DMS53 treated with DMSO at 0.1 percent for 48 hours (cell line): ENCODE results near the gene C13orf46.

Source experiments
- DNase-seq: peaks from one replicate; lab custom pipeline; 2025; ENCODE audit not compliant: unreplicated experiment; lab: John Stamatoyannopoulos, UW

Gene C13orf46

GRCh38 chr13:114010401-114011101 is 36.7 kb upstream of the C13orf46 start:
- no peak for DNase-seq

- no peak for DNase-seq
These were observed 35.9 kb upstream of the C13orf46 start for GRCh38 chr13:114009590-114010400.

GRCh38 chr13:114008964-114009589 is 35.2 kb upstream of the C13orf46 start:
- DNase-seq = no peak

GRCh38 chr13:114007566-114007965 is 33.7 kb upstream of the C13orf46 start:
- no peak for DNase-seq

DNA sequence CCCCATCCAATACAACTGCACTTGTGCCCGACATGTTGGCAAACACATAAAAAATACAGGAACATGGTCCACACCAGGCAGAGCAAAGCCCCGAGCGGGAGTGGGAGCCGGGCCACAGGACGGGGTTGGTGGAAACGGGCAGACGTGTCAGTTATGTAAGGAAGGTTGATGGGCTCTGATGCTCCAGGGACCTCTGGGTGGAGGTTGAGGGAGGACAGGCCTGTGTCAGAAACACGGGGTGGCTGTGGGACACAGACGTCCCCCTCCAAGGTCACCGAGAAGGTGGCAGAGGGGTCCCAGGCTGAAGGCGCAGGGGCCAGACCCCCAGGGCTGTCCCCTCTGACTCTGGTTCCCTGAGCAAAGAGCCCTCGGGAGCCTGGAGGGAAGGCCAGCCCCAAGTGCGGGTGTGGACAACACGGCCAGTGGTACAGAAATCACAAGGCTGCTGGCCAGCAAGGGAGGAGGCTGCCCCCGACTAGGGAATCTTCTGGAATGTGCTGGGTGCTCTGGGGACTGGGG is 31.4 kb upstream of the C13orf46 start:
- no peak for DNase-seq

GRCh38 chr13:114004420-114005205 is 30.7 kb upstream of the C13orf46 start:
- DNase-seq = no peak

GRCh38 chr13:114002771-114003321 is 29.0 kb upstream of the C13orf46 start:
- no peak for DNase-seq

DNA sequence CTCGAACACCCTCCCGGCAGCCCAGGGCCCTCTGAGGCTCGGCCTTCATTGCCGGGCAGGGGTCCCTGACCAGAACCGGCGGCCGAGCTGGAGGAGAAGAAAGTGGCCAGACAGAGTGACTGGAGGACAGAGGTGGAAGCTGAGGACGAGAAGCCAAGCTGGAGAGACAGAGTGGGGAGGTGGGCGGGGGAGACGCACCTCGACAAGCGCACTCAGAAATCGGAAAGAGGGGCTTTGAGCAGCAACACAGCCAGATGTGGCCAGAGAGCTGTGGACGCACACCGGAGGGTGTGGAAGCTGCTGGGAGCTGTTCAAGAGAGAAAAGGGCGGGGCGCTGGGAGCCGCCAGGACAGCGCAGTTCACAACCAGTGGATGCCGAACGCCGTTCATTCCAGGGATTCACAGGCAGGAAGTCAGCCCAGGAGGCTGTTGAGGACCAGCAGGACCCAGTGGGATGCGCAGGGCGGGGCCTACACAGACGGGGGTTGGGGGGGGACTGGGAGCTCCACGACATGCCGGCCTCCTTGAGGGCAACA is 28.2 kb upstream of the C13orf46 start:
- no peak for DNase-seq

DNA sequence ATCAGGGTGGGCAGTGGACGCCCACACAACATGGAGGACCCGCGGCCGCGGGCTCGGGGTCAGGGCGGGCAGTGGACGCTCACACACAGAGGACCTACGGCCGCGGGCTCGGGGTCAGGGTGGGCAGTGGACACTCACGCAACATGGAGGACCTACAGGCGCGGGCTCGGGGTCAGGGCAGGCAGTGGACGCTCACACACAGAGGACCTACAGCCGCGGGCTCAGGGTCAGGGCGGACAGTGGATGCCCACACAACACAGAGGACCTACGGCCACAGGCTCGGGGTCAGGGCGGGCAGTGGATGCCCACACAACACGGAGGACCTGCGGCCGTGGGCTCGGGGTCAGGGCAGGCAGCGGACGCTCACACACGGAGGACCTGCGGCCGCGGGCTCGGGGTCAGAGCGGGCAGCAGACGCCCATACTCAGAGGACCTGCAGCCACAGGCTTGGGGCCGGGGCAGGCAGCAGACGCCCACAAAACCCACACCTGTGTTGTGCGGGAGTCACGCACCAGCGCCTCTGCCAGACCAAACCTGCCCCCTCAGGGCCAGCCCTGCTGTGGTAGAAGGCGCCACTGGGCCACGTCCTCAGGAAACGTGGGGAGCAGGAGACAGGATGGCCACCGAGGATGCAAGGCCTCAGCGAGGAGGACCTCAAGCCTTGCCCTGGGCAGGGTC is 27.6 kb upstream of the C13orf46 start:
- no peak for DNase-seq

DNA sequence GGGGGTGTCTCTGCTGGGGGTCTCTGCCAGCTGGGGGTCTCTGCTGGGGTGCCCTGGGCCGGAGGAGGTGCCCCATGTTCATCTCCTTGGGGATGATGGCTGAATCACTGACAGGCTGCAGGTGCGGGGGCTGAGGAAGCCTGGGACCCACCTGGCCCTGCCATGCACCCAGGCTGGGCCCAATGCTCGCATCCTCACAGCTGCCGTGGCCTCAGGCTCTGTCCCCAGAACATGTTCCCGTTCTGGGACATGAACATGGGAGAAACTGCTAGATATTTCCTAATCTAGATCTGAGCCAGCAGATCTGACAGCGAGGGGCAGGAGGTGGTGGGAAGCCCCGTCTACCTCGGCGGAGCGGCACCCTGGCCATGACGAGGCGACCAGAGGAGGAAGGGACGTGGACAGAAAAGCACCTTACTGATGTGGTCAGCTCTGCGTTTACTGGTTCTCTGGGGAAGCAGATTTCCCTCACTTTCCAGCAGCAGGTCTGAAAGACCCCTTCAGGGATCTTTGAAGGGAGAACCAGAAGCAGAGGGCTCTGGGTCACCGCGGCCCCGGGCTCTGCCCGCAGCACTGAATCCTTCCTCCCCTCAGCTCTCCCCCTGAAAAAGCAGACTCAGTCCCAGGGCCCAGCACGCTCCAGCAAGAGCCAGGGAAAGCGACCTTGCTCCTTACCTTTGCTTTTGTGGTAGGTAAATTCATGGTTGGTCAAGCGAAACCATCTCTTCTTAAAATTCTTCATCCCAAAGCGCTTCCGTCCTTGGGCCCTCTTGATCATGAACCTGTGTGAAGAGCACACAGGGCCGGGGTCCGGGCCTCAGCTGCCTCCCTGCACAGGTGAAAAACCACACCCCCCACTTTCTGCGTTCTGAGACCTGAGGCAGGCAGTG is 26.5 kb upstream of the C13orf46 start:
- no peak for DNase-seq

GRCh38 chr13:113999618-113999910 is 25.7 kb upstream of the C13orf46 start:
- DNase-seq = no peak

DNA sequence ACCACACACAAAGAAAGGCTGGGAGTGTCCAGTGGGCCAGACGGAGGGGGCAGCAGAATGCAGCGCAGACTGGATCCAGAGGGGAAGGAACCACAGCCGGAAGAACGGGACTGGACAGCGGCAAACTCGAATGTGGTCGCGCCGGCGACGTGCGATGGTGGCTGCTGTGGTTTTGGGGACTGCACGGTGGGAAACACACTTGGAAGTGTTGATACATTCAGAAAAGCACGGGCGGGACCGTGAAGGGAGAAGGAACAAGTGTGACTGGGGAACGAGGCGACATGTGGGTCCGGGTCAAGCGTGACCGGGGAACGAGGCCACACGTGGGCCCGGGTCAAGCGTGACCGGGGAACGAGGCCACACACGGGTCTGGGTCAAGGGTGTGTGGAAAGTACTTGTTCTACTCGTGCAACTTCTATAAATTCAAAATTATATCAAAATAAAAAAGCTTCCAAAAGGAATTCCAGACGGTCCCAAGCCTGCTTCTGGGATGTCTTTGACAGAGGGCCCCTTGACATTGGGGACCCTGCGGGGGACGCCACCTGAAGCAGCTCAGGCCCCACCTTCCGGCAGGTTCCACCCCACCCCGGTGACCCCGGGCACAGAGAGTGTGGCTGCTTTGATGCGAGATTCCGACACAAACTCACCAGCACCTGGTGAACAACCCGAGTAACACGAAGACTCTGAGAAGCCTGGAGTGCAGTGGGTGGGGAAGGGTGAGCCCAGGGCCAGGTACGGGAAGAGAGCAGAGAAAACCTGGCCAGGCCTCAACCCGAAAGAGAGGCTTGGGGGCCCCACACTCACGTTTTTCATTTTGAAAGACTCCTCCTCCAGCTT is 25.1 kb upstream of the C13orf46 start:
- no peak for DNase-seq

- DNase-seq = no peak
These were observed 24.2 kb upstream of the C13orf46 start for GRCh38 chr13:113997845-113998751.

DNA sequence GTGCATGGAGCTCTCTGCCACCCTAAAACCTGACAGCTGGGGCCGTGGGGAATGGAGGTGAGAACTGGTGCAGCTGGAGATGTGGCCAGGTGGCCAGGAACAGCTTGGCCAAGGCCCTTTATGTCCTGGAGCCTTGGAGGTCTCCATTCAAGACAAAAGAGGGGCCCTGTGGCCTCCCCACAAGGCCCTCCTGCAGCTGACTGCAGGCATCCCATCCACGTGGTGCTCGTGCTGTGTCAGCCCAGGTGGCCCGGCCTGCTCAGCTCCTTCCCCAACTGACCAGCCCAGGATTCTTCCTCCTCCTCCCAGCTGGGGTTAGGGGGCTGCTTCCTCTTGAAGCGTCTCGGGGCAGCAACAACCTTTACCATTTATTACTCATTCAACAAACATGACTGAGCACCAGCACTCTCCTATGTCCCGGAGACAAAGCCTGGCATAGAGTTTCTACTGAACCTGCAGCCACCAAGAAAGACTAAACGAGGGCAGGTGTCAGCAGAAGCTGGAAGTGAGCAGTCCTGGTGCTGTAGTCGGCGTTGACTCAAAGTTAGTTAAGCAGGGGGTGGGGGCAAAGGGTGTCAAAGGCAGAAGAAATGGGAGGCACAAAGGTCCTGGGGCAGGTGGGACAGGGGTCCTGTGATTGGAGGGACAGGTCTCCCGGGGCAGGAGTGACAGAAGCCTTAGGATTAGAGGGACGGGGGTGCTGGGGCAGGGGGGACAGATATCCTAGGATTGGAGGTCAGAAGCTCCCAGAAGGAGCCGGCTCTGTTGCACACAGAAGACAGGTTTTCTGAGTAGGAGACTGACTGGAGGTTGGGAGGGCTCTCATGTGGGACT is 23.3 kb upstream of the C13orf46 start:
- no peak for DNase-seq

DNA sequence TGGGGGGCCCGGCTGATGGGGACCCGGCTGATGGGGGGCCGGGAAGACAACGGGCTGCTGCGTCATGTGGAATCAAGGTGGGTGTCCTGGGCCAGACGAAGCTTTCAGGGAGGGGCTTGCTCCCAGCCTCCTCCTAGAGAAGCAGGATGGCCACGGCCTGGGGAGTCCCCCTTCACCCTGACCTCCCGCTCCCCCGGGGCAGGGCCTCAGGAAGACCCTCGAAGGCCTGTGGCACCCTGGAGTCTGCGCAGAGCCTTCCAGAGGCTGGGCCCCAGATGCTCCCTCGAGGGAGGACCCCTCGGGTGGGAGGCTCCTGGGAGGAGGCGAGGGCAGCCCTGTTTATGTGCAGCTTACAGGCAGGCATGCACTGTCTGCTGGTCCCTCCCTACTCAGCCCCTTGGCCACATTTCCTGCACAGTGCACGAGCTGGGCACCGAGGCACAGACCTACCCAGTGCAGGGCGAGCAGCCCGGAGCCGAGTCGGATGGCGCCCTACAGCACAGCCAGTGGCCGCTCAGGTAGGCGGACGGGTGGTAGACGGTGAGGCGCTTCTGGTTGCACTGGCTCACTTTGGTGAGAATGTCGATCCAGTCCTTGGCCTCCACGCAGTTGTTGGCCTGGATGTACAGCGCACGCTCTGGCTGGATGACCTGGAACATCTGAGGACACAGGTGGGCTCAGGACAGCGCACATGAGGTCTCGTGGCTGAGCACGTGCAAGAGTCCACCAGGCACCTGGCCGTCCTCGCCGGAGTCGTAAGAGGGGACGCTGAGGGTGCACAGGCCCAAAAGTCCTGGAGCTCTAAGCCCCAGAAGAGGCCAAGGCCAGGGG is 22.4 kb upstream of the C13orf46 start:
- no peak for DNase-seq
